CD8-positive, alpha-beta memory T cell (primary cell): ENCODE results near the gene GADL1. TPM values are rescaled to one million over a fixed set of nuclear protein-coding genes. Genes with fewer than 3 reads are reported as not detected.

Experiments used
- CTCF ChIA-PET: fragments of 350-600 bp; sonication (Branson Sonifier 250); formaldehyde crosslinking; loops from one replicate; lab custom pipeline; 2021; ENCODE audit warnings: antibody characterized with exemption; lab: Charles Lee
- POLR2A ChIA-PET: fragments of 350-600 bp; sonication (Branson Sonifier 250); formaldehyde crosslinking; loops from one replicate; lab custom pipeline; 2021; ENCODE audit warnings: antibody characterized with exemption; lab: Charles Lee
- DNase-seq, 5 donors: peaks; one replicate each; pipeline versions ENCODE4 v3.0.0 to v3.0.0-alpha.2; 2020 to 2022; ENCODE audit warnings: mixed read lengths in 1 of 5
- H3K27ac ChIP-seq: one replicate; pipeline ENCODE4 v1.7.0; 2013; ENCODE audit warnings: low read depth, mild to moderate bottlenecking, low read length, moderate library complexity
- H3K27me3 ChIP-seq: 2 replicates; pipeline ENCODE4 v1.7.0; 2013; ENCODE audit warnings: low read length, mild to moderate bottlenecking; ENCODE audit not compliant: insufficient read depth, poor library complexity, severe bottlenecking
- H3K36me3 ChIP-seq: 2 replicates; pipeline ENCODE4 v1.7.0; 2013; ENCODE audit warnings: mild to moderate bottlenecking, low read length, moderate library complexity; ENCODE audit not compliant: insufficient read depth
- H3K4me1 ChIP-seq: 2 replicates; pipeline ENCODE4 v1.7.0; 2013; ENCODE audit warnings: mild to moderate bottlenecking, low read length, moderate library complexity; ENCODE audit not compliant: insufficient read depth
- H3K4me3 ChIP-seq: 2 replicates; pipeline ENCODE4 v1.7.0; 2013; ENCODE audit warnings: mild to moderate bottlenecking, low read length
- H3K9me3 ChIP-seq: 2 replicates; pipeline ENCODE4 v1.7.0; 2013; ENCODE audit warnings: mild to moderate bottlenecking, low read length
- H3K27ac Mint-ChIP-seq, 8 donors: one replicate each; pipeline ENCODE4 v1.8.0; 2020 to 2021; ENCODE audit warnings: mixed read lengths in 8 of 8, mild to moderate bottlenecking in 6 of 8, inconsistent platforms in 3 of 8, moderate library complexity in 3 of 8
- H3K27me3 Mint-ChIP-seq, 2 donors: one replicate each; pipeline ENCODE4 v1.8.0; 2020 to 2021; ENCODE audit warnings: mixed read lengths in 2 of 2, mild to moderate bottlenecking in 1 of 2, moderate library complexity in 1 of 2
- H3K36me3 Mint-ChIP-seq, 3 donors: one replicate each; pipeline ENCODE4 v1.8.0; 2020 to 2021; ENCODE audit warnings: mixed read lengths in 3 of 3, inconsistent platforms in 1 of 3, mild to moderate bottlenecking in 1 of 3
- H3K4me1 Mint-ChIP-seq, 3 donors: one replicate each; pipeline ENCODE4 v1.8.0; 2020 to 2021; ENCODE audit warnings: mixed read lengths in 3 of 3, inconsistent platforms in 1 of 3, mild to moderate bottlenecking in 1 of 3
- H3K4me3 Mint-ChIP-seq, 7 donors: one replicate each; pipeline ENCODE4 v1.8.0; 2020 to 2021; ENCODE audit warnings: mixed read lengths in 7 of 7, mild to moderate bottlenecking in 6 of 7, moderate library complexity in 4 of 7, inconsistent platforms in 2 of 7
- H3K9me3 Mint-ChIP-seq, 5 donors: one replicate each; pipeline ENCODE4 v1.8.0; 2020 to 2022; ENCODE audit warnings: mixed read lengths in 5 of 5, mild to moderate bottlenecking in 3 of 5, moderate library complexity in 2 of 5, inconsistent platforms in 1 of 5
- polyA plus RNA-seq: library from polyadenylated mRNA; unstranded; fragments of 300-500 nt; fragmentation: Illumina TruSeq; gene quantifications from one replicate; pipeline ENCODE4 v1.2.3, GENCODE V29; 2021
- total RNA-seq, 2 experiments: library from RNA; stranded (reverse); gene quantifications; one replicate each; pipeline ENCODE4 v1.2.3, GENCODE V29; 2021

GADL1 gene
- total and polyA plus RNA-seq, 3 experiments from 2014 or later, result not detected

DNA sequence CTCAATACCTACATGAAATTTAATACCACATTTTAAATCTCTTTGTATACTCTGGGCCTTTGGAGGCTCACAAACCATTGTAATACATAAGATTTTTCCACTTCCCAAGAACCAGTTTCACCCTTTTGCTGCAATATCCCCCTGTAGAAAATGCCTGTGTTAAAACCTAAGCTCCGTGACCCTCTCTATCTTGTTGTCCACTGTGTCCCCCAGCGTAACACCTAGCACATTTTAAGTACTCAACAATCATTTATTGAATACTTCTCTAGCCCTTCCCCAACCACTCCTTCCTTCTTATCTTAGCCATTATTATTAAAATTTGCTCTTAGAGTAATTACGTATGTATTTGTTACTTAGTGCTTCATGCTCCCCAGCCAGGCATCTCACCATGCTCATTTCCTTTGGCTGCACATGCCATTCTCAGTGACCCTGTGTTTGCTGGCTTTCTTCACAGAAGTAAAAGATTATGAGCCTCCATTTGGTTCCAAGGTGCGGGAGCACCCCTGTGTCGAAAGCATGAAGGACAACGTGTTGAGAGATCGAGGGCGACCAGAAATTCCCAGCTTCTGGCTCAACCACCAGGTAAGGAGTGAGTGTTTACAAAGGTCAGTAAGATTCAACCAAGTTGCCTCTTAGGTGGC is 206.4 kb downstream of the GADL1 start:
- peaks cover 4 to 98% (median 30%) of the 10 kb centered on the region in 3 donors for H3K36me3 Mint-ChIP-seq
- Histone ChIP-seq H3K27ac (no peak overlapping the region), H3K9me3 (no peaks in the 10 kb centered on the region), H3K27me3 (no peaks in the 10 kb centered on the region), H3K4me3 (no peak overlapping the region), H3K36me3 (peaks cover 46% of the 10 kb centered on the region), H3K4me1 (peaks cover 86% of the 10 kb centered on the region)
- H3K9me3 Mint-ChIP-seq, result no peaks in the 10 kb centered on the region
- peak overlapping the region in 1 of 7 donors; percentile 18 for H3K4me3 Mint-ChIP-seq
- no peak for DNase-seq
- peaks cover 70 to 99% (median 98%) of the 10 kb centered on the region in 3 donors for H3K4me1 Mint-ChIP-seq
- H3K27ac Mint-ChIP-seq, result peak overlapping the region; percentile 12 to 89 (median 55)
- no peaks in the 10 kb centered on the region for H3K27me3 Mint-ChIP-seq
- CTCF ChIA-PET, result interaction anchor here (0.6 to 1.2 kb wide), 2 partner anchors 14 to 489 kb away, joined by 3 read pairs; no protein-coding TSS in a partner anchor
- POLR2A ChIA-PET, result interaction anchor here (1.0 kb wide), 1 partner anchor 44 kb away, joined by 3 read pairs; no protein-coding TSS in a partner anchor

DNA sequence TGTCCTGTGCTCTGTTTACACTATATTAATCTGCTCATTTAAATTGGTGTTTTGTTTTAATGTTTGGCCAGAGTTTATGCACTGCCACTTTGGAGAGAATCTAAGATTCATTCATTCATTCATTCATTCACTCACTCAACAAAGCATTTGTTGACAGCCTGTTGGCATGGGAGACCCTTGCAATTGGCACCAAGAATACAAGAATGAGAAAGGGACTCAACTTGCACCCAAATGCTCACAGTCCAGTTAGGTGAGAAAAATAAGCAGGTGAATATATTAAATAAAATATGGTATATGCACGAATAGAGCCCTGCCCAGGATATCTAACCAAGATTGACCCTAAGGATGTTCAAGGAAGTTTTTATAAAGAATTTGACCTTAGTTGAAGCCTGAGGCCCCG is 207.7 kb downstream of the GADL1 start:
- Histone ChIP-seq H3K36me3 (peaks cover 36% of the 10 kb centered on the region), H3K27me3 (no peaks in the 10 kb centered on the region), H3K4me1 (peaks cover 88% of the 10 kb centered on the region), H3K27ac (no peak overlapping the region), H3K9me3 (no peaks in the 10 kb centered on the region), H3K4me3 (no peak overlapping the region)
- H3K27me3 Mint-ChIP-seq, result no peaks in the 10 kb centered on the region
- peak overlapping the region in 6 of 8 donors; percentile 1 to 67 (median 54) for H3K27ac Mint-ChIP-seq
- H3K9me3 Mint-ChIP-seq, result no peaks in the 10 kb centered on the region
- no peak for DNase-seq
- H3K4me1 Mint-ChIP-seq, result peaks cover 75 to 100% (median 98%) of the 10 kb centered on the region in 3 donors
- CTCF ChIA-PET, result no interaction called here
- POLR2A ChIA-PET, result no interaction called here
- H3K4me3 Mint-ChIP-seq, result no peak overlapping the region
- peaks cover 4 to 97% (median 31%) of the 10 kb centered on the region in 3 donors for H3K36me3 Mint-ChIP-seq

DNA sequence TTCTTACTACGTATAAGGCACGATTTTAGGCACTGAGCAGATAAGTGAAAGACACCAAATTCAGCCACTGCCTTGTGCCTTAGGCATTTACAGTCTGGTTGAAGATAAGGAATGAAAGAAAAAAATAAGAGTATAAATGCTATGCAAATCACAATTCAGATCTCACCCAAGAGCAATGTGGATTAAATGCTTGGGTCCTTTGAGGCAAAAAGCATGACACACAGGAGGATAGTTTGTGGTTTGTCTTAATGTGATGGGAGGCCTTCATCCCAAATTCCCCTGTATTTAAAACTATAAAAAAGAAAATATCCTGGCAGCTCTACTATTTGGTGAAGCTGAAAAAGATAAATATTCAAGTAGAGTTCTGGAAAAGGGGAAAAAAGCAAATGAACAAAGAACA is 208.3 kb downstream of the GADL1 start:
- no peak overlapping the region for H3K4me3 ChIP-seq
- Mint-ChIP-seq H3K4me1 (peaks cover 81 to 100% (median 98%) of the 10 kb centered on the region in 3 donors), H3K4me3 (no peak overlapping the region), H3K27ac (peak overlapping the region in 7 of 8 donors; percentile 3 to 87 (median 52)), H3K9me3 (peaks cover 0 to 1% (median 0%) of the 10 kb centered on the region in 5 donors), H3K36me3 (peaks cover 4 to 97% (median 28%) of the 10 kb centered on the region in 3 donors), H3K27me3 (no peaks in the 10 kb centered on the region)
- DNase-seq, result no peak
- ChIA-PET CTCF (no interaction called here), POLR2A (no interaction called here)
- peaks cover 91% of the 10 kb centered on the region for H3K4me1 ChIP-seq
- H3K27me3 ChIP-seq, result no peaks in the 10 kb centered on the region
- no peak overlapping the region for H3K27ac ChIP-seq
- peaks cover 36% of the 10 kb centered on the region for H3K36me3 ChIP-seq
- H3K9me3 ChIP-seq, result no peaks in the 10 kb centered on the region

DNA sequence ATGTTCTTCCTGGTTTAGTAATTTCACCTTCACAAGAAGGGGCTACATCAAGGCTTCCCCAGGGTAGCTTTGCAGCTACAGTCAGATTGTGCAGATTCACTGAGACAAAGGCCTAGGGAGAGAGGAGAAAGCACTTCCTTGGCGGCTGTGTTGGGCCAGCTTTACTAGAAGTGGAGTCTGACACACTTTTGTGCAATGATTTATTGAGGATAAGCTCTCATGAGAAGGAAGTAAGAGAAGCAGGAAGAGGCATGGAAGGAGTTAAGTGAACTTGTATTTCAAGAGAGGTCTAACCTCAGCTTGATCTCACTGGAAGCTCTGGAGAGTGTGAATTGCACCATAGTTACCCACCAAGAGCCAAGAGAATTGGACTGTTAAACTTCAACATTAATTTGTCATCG is 209.2 kb downstream of the GADL1 start:
- H3K9me3 Mint-ChIP-seq, result peaks cover 0 to 1% (median 0%) of the 10 kb centered on the region in 5 donors
- H3K36me3 Mint-ChIP-seq, result peaks cover 4 to 97% (median 35%) of the 10 kb centered on the region in 3 donors
- peak overlapping the region; percentile 18 to 87 (median 44) for H3K27ac Mint-ChIP-seq
- Histone ChIP-seq H3K27me3 (no peaks in the 10 kb centered on the region), H3K4me3 (no peak overlapping the region), H3K4me1 (peaks cover 93% of the 10 kb centered on the region), H3K27ac (no peak overlapping the region), H3K36me3 (peaks cover 29% of the 10 kb centered on the region), H3K9me3 (no peaks in the 10 kb centered on the region)
- no peak for DNase-seq
- H3K27me3 Mint-ChIP-seq, result no peaks in the 10 kb centered on the region
- POLR2A ChIA-PET, result interaction anchor here (0.6 to 0.8 kb wide), 2 partner anchors 21 to 78 kb away, joined by 3 read pairs; no protein-coding TSS in a partner anchor
- H3K4me1 Mint-ChIP-seq, result peaks cover 83 to 100% (median 98%) of the 10 kb centered on the region in 3 donors
- H3K4me3 Mint-ChIP-seq, result peak overlapping the region in 1 of 7 donors; percentile 1
- CTCF ChIA-PET, result interaction anchor here (0.8 to 1.4 kb wide), 3 partner anchors 8 to 366 kb away, joined by 3 to 8 read pairs (median 4); no protein-coding TSS in a partner anchor

DNA sequence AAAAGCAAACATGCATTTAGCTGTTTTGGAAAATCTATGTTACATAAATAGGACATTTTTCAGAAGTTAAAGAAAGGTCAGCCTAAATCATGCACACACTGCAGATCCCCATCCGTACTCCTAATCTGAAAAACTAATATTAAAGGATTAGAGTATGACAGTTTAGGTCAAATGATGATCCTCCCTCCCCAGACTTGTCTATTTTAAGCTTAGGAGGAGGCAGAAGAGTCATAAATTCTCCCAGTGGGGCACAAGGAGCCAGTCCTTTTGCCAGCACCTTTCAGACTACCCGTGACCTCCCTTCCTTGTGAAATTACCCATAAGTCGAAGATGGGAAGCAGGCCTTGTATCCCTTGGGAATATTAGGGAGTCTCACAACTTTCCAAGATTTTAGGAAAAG is 210.1 kb downstream of the GADL1 start:
- Mint-ChIP-seq H3K4me1 (peaks cover 85 to 99% (median 98%) of the 10 kb centered on the region in 3 donors), H3K36me3 (peaks cover 4 to 95% (median 38%) of the 10 kb centered on the region in 3 donors), H3K27ac (peak overlapping the region in 7 of 8 donors; percentile 40 to 89 (median 86)), H3K4me3 (no peak overlapping the region), H3K27me3 (no peaks in the 10 kb centered on the region), H3K9me3 (peaks cover 0 to 1% (median 0%) of the 10 kb centered on the region in 5 donors)
- Histone ChIP-seq H3K4me3 (no peak overlapping the region), H3K36me3 (peaks cover 24% of the 10 kb centered on the region), H3K9me3 (no peaks in the 10 kb centered on the region), H3K4me1 (peaks cover 88% of the 10 kb centered on the region), H3K27ac (no peak overlapping the region), H3K27me3 (no peaks in the 10 kb centered on the region)
- CTCF ChIA-PET, result interaction anchor here (0.8 to 1.4 kb wide), 3 partner anchors 9 to 365 kb away, joined by 3 to 8 read pairs (median 4); no protein-coding TSS in a partner anchor
- POLR2A ChIA-PET, result interaction anchor here (0.8 kb wide), 1 partner anchor 77 kb away, joined by 3 read pairs; no protein-coding TSS in a partner anchor
- no peak for DNase-seq

DNA sequence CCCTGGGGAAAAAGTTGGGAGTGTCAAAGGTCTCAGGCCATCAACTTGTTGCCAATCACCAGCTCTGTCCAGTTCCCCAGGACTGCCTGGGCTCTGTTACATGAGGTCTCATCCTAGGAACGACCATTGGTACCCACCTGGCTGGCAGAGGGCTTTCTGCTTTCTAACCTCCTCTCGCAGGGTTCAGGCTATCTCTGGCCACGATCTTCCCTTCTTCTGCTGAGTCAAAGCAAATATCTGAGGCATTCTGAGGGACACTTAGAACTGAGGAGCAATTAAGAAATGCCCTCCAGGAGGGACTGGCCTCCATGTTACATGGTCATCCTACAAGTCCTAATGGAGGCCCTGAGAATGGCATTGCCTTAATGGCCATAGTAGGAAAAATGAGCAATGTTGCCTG is 210.7 kb downstream of the GADL1 start:
- POLR2A ChIA-PET, result no interaction called here

DNA sequence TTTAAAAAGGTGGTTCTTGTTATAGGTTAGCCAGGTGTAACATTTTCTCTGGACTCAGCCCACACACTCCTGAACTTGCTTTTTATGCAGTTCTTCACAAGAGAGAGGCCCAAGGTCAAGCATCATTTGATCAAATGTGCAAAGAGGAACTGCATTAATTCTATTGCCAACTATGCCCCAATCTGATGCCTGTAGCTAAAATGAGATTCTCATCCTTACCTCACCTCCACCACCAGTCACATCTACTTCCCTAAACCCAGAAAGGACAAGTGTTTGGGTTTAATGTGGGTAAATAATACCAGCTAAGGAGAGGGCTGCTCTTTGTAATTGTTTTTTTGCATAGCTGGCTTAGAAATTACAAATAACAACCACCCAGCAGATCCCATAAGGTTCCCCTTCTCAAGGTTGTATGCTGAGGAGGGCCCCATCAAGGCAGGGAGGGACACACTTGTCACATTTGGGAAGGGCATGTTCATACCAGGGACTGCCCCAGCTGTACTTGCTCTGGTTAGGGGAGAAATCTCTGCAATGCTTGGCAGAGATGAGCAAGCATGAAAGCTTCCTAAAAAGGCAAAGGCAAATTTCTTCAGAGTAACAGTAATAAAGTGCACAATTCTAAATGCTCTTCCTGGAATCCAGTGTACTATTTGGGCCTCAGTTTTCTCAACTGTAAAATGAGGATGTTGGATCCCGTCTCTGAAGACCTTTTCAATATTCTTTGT is 211.9 kb downstream of the GADL1 start:
- ChIA-PET POLR2A (no interaction called here), CTCF (interaction anchor here (0.8 to 1.2 kb wide), 4 partner anchors 10 to 484 kb away, joined by 3 to 4 read pairs (median 4); no protein-coding TSS in a partner anchor)
- peaks cover 83% of the 10 kb centered on the region for H3K4me1 ChIP-seq
- H3K4me3 ChIP-seq, result no peak overlapping the region
- H3K36me3 ChIP-seq, result peaks cover 21% of the 10 kb centered on the region
- Mint-ChIP-seq H3K4me3 (peak overlapping the region in 2 of 7 donors; percentile 12 to 38), H3K36me3 (peaks cover 14 to 95% (median 39%) of the 10 kb centered on the region in 3 donors), H3K27ac (peak overlapping the region in 7 of 8 donors; percentile 51 to 91 (median 71)), H3K9me3 (peaks cover 0 to 1% (median 0%) of the 10 kb centered on the region in 5 donors), H3K4me1 (peaks cover 80 to 94% (median 94%) of the 10 kb centered on the region in 3 donors), H3K27me3 (no peaks in the 10 kb centered on the region)
- no peak for DNase-seq
- no peaks in the 10 kb centered on the region for H3K9me3 ChIP-seq
- no peaks in the 10 kb centered on the region for H3K27me3 ChIP-seq
- no peak overlapping the region for H3K27ac ChIP-seq

More for the DNA sequence above, 210.7 kb downstream of the GADL1 start:
- Mint-ChIP-seq H3K4me3 (peak overlapping the region in 2 of 7 donors; percentile 40 to 42), H3K36me3 (peaks cover 7 to 95% (median 42%) of the 10 kb centered on the region in 3 donors), H3K27ac (peak overlapping the region; percentile 40 to 89 (median 82)), H3K4me1 (peaks cover 83 to 99% (median 98%) of the 10 kb centered on the region in 3 donors), H3K27me3 (no peaks in the 10 kb centered on the region), H3K9me3 (peaks cover 0 to 1% (median 0%) of the 10 kb centered on the region in 5 donors)
- CTCF ChIA-PET, result no interaction called here
- H3K4me3 ChIP-seq, result no peak overlapping the region
- H3K9me3 ChIP-seq, result no peaks in the 10 kb centered on the region
- H3K27me3 ChIP-seq, result no peaks in the 10 kb centered on the region
- H3K27ac ChIP-seq, result no peak overlapping the region
- H3K36me3 ChIP-seq, result peaks cover 24% of the 10 kb centered on the region
- DNase-seq, result no peak
- peaks cover 88% of the 10 kb centered on the region for H3K4me1 ChIP-seq
